GM12878 (cell line): ENCODE results near the gene VMAC. TPM values are rescaled to one million over a fixed set of nuclear protein-coding genes. Genes with fewer than 3 reads are reported as not detected.

Source experiments
- BACH1 ChIP-seq: fragments of 450-650 bp; IDR thresholded peaks from 2 replicates; pipeline ENCODE4 v1.6.1; 2017; ENCODE audit warnings: mild to moderate bottlenecking, borderline replicate concordance
- BCL11A ChIP-seq: IDR thresholded peaks from 2 replicates; pipeline ENCODE4 v1.6.1; 2011; ENCODE audit warnings: low read depth, low read length
- CBX3 ChIP-seq: fragments of 200-600 bp; sonication (generic); IDR thresholded peaks from 2 replicates; pipeline ENCODE4 v1.6.1; 2016; ENCODE audit warnings: low read depth, borderline replicate concordance
- CHD1 ChIP-seq: IDR thresholded peaks from 2 replicates; pipeline ENCODE4 v1.6.1; 2012; ENCODE audit warnings: low read depth, low read length, improper control_type of control experiment
- CHD2 ChIP-seq: IDR thresholded peaks from 2 replicates; pipeline ENCODE4 v1.6.1; 2011; ENCODE audit warnings: low read depth, low read length, improper control_type of control experiment, borderline replicate concordance
- CHD4 ChIP-seq: fragments of 200-600 bp; sonication (generic); IDR thresholded peaks from 2 replicates; pipeline ENCODE4 v1.6.1; 2016; ENCODE audit warnings: mild to moderate bottlenecking
- ESRRA ChIP-seq: IDR thresholded peaks from 2 replicates; pipeline ENCODE4 v1.6.1; 2012; ENCODE audit warnings: mild to moderate bottlenecking, low read length, improper control_type of control experiment
- EZH2 ChIP-seq: IDR thresholded peaks from 2 replicates; pipeline ENCODE4 v1.6.1; 2012; ENCODE audit warnings: low read depth, mild to moderate bottlenecking, control low read depth, inconsistent platforms, low read length, borderline replicate concordance; ENCODE audit not compliant: control insufficient read depth
- FOXK2 ChIP-seq: fragments of 450-650 bp; IDR thresholded peaks from 2 replicates; pipeline ENCODE4 v1.6.1; 2017; ENCODE audit warnings: mild to moderate bottlenecking, moderate library complexity
- HDAC2 ChIP-seq: fragments of 200-600 bp; sonication (generic); IDR thresholded peaks from 2 replicates; pipeline ENCODE4 v1.6.1; 2017
- HDAC6 ChIP-seq: fragments of 200-600 bp; sonication (generic); IDR thresholded peaks from one replicate; pipeline ENCODE4 v1.8.0; 2017; ENCODE audit warnings: antibody characterized with exemption; ENCODE audit not compliant: unreplicated experiment
- KAT2A ChIP-seq: conservative IDR thresholded peaks from 2 replicates; pipeline ENCODE4 v1.6.1; 2011; ENCODE audit warnings: low read depth, low read length; ENCODE audit not compliant: control insufficient read depth
- LARP7 ChIP-seq: fragments of 450-650 bp; IDR thresholded peaks from 2 replicates; pipeline ENCODE4 v1.6.1; 2017; ENCODE audit warnings: mild to moderate bottlenecking
- NFYB ChIP-seq: IDR thresholded peaks from 2 replicates; pipeline ENCODE4 v1.6.1; 2011; ENCODE audit warnings: low read depth, mild to moderate bottlenecking, low read length, improper control_type of control experiment, moderate library complexity; ENCODE audit not compliant: insufficient read depth
- PAX8 ChIP-seq: fragments of 450-650 bp; IDR thresholded peaks from 2 replicates; pipeline ENCODE4 v1.6.1; 2017; ENCODE audit warnings: mild to moderate bottlenecking, moderate library complexity
- SIX5 ChIP-seq: IDR thresholded peaks from 2 replicates; pipeline ENCODE4 v1.6.1; 2011; ENCODE audit warnings: mild to moderate bottlenecking, low read depth, low read length, moderate library complexity; ENCODE audit not compliant: severe bottlenecking
- SMAD1 ChIP-seq: fragments of 450-650 bp; IDR thresholded peaks from 2 replicates; pipeline ENCODE4 v1.6.1; 2018; ENCODE audit warnings: mild to moderate bottlenecking, low read depth; ENCODE audit not compliant: partially characterized antibody
- TARDBP ChIP-seq: IDR thresholded peaks from 2 replicates; pipeline ENCODE4 v1.6.1; 2016; ENCODE audit warnings: borderline replicate concordance
- TCF3 ChIP-seq: IDR thresholded peaks from 2 replicates; pipeline ENCODE4 v1.6.1; 2012; ENCODE audit warnings: low read depth, mild to moderate bottlenecking, low read length, borderline replicate concordance; ENCODE audit not compliant: insufficient read depth
- ZBTB11 ChIP-seq: fragments of 450-650 bp; formaldehyde crosslinking; IDR thresholded peaks from 2 replicates; pipeline ENCODE4 v1.5.0; 2022; ENCODE audit warnings: mild to moderate bottlenecking, missing genetic modification characterization
- ZZZ3 ChIP-seq: IDR thresholded peaks from 2 replicates; pipeline ENCODE4 v1.6.1; 2011; ENCODE audit warnings: low read depth; ENCODE audit not compliant: control insufficient read depth, insufficient read length
- polyA plus RNA-seq, 11 experiments: library from polyadenylated mRNA; depleted of rRNA in 4 of 11; unstranded in 6 of 11; stranded (reverse) in 5 of 11; fragments of >200 nt; fragmentation: Nextera tagmentation in 4 of 11; fragmentation: Illumina TruSeq in 1 of 11; extraction: Ambion mirVana in 4 of 11; extraction: Trizol in 1 of 11; gene quantifications; 1 replicate in 1 of 11; 2 replicates in 10 of 11; pipeline versions ENCODE4 v1.2.1 to v1.2.3, GENCODE V29; 2011 to 2016; ENCODE audit warnings: inconsistent platforms in 2 of 11, missing spikeins in 2 of 11, low read depth in 1 of 11
- total RNA-seq, 4 experiments: library from RNA; depleted of rRNA in 3 of 4; stranded (reverse); fragments of >200 nt in 3 of 4; fragmentation: Illumina TruSeq in 1 of 4; extraction: Trizol in 1 of 4; gene quantifications; 2 replicates each; pipeline versions ENCODE4 v1.2.1 to v1.2.3, GENCODE V29; 2013 to 2021
- TF ChIP-seq, protein P1 (sequence below): fragments of 450-650 bp; IDR thresholded peaks from 2 replicates; pipeline ENCODE4 v1.6.1; 2017; ENCODE audit warnings: mild to moderate bottlenecking, moderate library complexity
- TF ChIP-seq, protein P2 (sequence below): IDR thresholded peaks from 2 replicates; pipeline ENCODE4 v1.6.1; 2012; ENCODE audit warnings: low read length, inconsistent platforms

Gene VMAC
- total and polyA plus RNA-seq, 10 of the 15 experiments (the other 5 are each of a cell fraction or from before 2014, with no cell fraction given): 0.18 to 6.8 (median 1.8) TPM

DNA sequence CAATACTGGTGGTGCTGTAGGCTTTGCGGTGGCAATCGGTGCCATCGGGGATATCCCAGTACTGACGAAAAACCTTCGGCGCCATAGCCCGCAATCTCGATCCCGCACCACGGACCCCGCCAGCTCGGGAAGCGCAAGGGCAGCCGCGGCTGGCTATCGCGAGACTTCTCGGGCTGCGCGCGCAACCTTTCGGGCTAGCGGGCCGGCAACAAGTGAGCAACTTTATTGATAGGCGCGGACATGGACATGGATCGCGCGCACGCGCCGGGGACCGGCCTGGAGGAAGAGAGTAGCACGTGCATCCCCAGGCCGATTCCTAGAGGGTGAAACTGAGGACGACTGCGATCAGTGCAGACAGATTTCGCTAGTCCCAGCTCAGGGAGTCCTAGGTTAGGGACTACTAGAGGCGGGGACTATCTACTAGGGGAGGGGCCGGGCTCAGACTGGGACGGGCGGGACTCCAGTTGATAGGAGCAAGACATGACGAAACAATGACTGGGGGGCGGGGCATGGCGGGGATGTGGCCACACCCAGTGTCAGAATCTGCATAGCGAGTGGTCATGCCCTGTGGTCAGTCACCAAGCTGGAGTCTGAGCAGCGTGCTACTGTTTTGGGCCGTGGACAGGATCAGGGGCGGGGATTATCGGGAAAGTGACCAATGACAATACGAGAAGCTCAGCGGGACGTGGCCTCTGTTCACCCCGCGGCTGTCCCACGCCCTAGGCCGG, 884 bp upstream of the VMAC start, which contains the start of gene NDUFA11 (continued):
- no peak for TF ChIP-seq KAT2A
- TF ChIP-seq, protein P1, sequence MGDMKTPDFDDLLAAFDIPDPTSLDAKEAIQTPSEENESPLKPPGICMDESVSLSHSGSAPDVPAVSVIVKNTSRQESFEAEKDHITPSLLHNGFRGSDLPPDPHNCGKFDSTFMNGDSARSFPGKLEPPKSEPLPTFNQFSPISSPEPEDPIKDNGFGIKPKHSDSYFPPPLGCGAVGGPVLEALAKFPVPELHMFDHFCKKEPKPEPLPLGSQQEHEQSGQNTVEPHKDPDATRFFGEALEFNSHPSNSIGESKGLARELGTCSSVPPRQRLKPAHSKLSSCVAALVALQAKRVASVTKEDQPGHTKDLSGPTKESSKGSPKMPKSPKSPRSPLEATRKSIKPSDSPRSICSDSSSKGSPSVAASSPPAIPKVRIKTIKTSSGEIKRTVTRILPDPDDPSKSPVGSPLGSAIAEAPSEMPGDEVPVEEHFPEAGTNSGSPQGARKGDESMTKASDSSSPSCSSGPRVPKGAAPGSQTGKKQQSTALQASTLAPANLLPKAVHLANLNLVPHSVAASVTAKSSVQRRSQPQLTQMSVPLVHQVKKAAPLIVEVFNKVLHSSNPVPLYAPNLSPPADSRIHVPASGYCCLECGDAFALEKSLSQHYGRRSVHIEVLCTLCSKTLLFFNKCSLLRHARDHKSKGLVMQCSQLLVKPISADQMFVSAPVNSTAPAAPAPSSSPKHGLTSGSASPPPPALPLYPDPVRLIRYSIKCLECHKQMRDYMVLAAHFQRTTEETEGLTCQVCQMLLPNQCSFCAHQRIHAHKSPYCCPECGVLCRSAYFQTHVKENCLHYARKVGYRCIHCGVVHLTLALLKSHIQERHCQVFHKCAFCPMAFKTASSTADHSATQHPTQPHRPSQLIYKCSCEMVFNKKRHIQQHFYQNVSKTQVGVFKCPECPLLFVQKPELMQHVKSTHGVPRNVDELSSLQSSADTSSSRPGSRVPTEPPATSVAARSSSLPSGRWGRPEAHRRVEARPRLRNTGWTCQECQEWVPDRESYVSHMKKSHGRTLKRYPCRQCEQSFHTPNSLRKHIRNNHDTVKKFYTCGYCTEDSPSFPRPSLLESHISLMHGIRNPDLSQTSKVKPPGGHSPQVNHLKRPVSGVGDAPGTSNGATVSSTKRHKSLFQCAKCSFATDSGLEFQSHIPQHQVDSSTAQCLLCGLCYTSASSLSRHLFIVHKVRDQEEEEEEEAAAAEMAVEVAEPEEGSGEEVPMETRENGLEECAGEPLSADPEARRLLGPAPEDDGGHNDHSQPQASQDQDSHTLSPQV: no peak
- TF ChIP-seq ESRRA: peak; percentile 26; the same call in 1 of the 2 replicates
- TF ChIP-seq NFYB: no peak
- TF ChIP-seq SMAD1: no peak
- TF ChIP-seq FOXK2: peak; percentile 81
- peak; percentile 22 for TF ChIP-seq SIX5
- TF ChIP-seq HDAC6: no peak
- no peak for TF ChIP-seq CHD1
- TF ChIP-seq CHD4: no peak
- TF ChIP-seq BACH1: peak; percentile 68; the same call in 1 of the 2 replicates
- TF ChIP-seq TCF3: peak; percentile 43; the same call in 1 of the 2 replicates
- TF ChIP-seq PAX8: no peak
- no peak for TF ChIP-seq HDAC2
- peak; percentile 98 for TF ChIP-seq TARDBP
- TF ChIP-seq ZZZ3: no peak
- TF ChIP-seq, protein P2, sequence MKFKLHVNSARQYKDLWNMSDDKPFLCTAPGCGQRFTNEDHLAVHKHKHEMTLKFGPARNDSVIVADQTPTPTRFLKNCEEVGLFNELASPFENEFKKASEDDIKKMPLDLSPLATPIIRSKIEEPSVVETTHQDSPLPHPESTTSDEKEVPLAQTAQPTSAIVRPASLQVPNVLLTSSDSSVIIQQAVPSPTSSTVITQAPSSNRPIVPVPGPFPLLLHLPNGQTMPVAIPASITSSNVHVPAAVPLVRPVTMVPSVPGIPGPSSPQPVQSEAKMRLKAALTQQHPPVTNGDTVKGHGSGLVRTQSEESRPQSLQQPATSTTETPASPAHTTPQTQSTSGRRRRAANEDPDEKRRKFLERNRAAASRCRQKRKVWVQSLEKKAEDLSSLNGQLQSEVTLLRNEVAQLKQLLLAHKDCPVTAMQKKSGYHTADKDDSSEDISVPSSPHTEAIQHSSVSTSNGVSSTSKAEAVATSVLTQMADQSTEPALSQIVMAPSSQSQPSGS: no peak
- no peak for TF ChIP-seq ZBTB11 (CRISPR knock-in tag)
- TF ChIP-seq BCL11A: no peak
- peak; percentile 99 for TF ChIP-seq CHD2
- TF ChIP-seq LARP7: peak; percentile 64
- no peak for TF ChIP-seq CBX3
- no peak for TF ChIP-seq EZH2
